Activated T-cell treated with anti-CD3 and anti-CD28 coated beads, Interleukin-2, amount 50 U/mL, for 72 hours (primary cell): Measurements from ENCODE around the gene NOS3. TPM values are rescaled to one million over a fixed set of nuclear protein-coding genes. Genes with fewer than 3 reads are reported as not detected.

Source experiments
- ATAC-seq, 2 donors: fragments of 150-1000 bp; cut with Tn5 transposase; replicated peaks in 1 of 2; 2 replicates each; pipeline ENCODE4 v1.10.0; 2021; ENCODE audit warnings: moderate library complexity in 2 of 2, mild to moderate bottlenecking in 1 of 2
- DNase-seq, 2 donors: peaks; one replicate each; pipeline ENCODE4 v3.0.0; 2021 to 2022; ENCODE audit warnings: mixed read lengths in 1 of 2
- H3K27ac Mint-ChIP-seq: one replicate; pipeline ENCODE4 v1.8.0; 2022; ENCODE audit warnings: mild to moderate bottlenecking, moderate library complexity, mixed read lengths
- H3K27me3 Mint-ChIP-seq: one replicate; pipeline ENCODE4 v1.8.0; 2022; ENCODE audit warnings: low read depth, mixed read lengths
- H3K36me3 Mint-ChIP-seq, 2 donors: one replicate each; pipeline ENCODE4 v1.8.0; 2022; ENCODE audit warnings: mixed read lengths in 2 of 2, mild to moderate bottlenecking in 1 of 2; ENCODE audit not compliant: insufficient read depth in 2 of 2
- H3K4me1 Mint-ChIP-seq: one replicate; pipeline ENCODE4 v1.8.0; 2022; ENCODE audit warnings: low read depth, mixed read lengths
- H3K4me3 Mint-ChIP-seq, 2 donors: one replicate each; pipeline ENCODE4 v1.8.0; 2022; ENCODE audit warnings: mild to moderate bottlenecking in 2 of 2, mixed read lengths in 2 of 2, moderate library complexity in 2 of 2
- H3K9me3 Mint-ChIP-seq, 2 donors: one replicate each; pipeline ENCODE4 v1.8.0; 2022; ENCODE audit warnings: mixed read lengths in 2 of 2
- total RNA-seq, 2 donors: library from RNA; stranded (reverse); gene quantifications; one replicate each; pipeline ENCODE4 v1.2.3, GENCODE V29; 2022

NOS3 gene
- total RNA-seq, 2 donors from 2014 or later, result 6.8 to 8.1 TPM

GRCh38 chr7:150973571-150974451 is 17.0 kb upstream of the NOS3 start:
- peak; percentile 1 to 3 for ATAC-seq

DNA sequence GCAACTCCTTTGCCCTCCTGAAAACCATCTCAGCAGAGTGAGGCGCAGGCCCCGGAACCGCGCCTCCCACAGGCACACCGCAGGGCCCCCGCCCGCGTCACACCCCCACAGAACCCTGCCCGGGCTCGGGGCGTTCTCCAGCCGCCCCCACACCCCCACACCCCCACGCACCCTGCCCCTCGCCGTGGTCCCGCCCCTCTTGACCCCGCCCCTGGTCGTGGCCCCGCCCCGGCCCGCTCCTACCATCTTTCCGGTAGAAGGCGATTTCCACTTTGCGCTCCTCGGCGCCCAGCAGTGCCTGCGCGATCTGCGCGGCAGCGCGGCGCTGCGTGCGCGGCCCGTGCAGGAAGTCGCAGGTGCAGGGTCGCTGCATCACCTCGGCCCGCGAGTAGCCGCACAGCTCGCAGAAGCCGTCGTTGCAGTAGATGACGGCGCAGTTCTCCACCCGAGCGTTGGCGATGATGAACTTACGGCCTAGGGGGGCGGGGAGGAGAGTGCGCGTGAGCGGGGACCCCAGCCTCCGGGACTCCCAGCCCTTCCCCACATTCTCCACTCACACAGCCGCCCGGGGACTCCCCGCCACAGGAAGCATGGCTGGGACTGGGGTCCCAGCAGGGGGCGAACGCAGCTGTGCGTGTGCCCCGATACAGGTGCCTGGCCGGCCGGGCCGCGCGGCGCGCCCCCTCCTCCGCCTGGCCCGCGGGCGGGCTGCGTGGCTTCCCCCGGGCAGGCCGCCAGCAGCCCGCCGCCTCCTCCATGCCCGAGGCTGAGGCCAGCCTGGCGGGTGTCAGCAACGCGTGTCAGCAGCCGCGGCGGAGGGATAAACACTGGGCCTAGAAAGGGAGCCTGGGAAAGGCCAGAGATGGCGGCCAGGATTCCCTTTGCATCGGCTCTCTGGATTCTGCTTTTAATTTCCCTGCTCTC is 16.1 kb upstream of the NOS3 start:
- peak; percentile 74 to 75 for DNase-seq
- peak overlapping the region; percentile 90 to 91 for H3K4me3 Mint-ChIP-seq
- H3K27ac Mint-ChIP-seq, result no peak overlapping the region
- H3K9me3 Mint-ChIP-seq, result no peaks in the 10 kb centered on the region
- peaks cover 0 to 2% of the 10 kb centered on the region in 2 donors for H3K36me3 Mint-ChIP-seq
- H3K4me1 Mint-ChIP-seq, result peaks cover 23% of the 10 kb centered on the region
- peaks cover 26% of the 10 kb centered on the region for H3K27me3 Mint-ChIP-seq
- peak; percentile 76 to 79 for ATAC-seq

More at GRCh38 chr7:150973571-150974451, 17.0 kb upstream of the NOS3 start:
- no peak for DNase-seq
- Mint-ChIP-seq H3K4me1 (peaks cover 23% of the 10 kb centered on the region), H3K36me3 (peaks cover 0 to under 1% of the 10 kb centered on the region in 2 donors), H3K27ac (no peak overlapping the region), H3K27me3 (peaks cover 20% of the 10 kb centered on the region), H3K9me3 (no peaks in the 10 kb centered on the region), H3K4me3 (peak overlapping the region; percentile 90 to 91)

DNA sequence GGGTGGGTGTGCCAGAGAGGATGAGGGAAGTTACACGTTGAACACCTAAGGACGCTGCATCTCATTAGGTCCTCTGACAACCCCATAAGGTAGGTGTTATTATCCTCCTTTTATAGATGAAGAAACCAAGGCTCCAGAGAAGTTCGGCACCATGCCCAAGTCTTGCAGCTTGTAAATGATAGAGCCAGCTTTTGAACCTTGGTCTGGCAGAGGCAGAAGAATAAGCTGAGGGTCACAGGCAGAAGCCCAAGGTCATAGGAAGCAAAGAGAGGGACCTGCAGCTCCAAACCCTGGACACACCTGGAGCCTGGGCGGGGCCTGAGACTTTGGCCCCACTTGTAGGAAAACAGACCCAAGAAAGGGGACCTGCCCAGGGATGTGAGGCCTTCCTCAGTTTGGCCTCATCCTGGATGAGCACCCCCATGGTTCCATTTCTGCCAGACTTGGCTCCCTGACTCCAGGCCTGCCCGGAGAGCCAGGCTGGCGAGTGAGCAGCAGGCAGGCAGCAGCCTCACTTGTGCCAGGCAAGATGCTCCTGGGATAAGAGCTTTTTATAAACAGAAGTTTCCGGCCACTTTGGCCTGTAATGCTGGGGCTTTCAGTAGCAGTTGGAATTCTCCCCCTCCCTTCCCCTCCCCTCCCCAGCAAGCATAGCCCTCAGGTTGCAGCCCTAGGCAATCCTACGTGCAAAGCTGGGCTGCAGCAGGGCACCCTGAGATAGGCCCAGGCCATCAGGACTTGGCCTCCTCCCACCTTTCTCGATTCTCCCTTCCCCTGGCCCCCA is 15.1 kb upstream of the NOS3 start:
- ATAC-seq (no peak), DNase-seq (no peak)
- Mint-ChIP-seq H3K36me3 (peaks cover 0 to 2% of the 10 kb centered on the region in 2 donors), H3K4me1 (peaks cover 23% of the 10 kb centered on the region), H3K27me3 (peaks cover 33% of the 10 kb centered on the region), H3K9me3 (no peaks in the 10 kb centered on the region), H3K4me3 (peak overlapping the region; percentile 72 to 91), H3K27ac (no peak overlapping the region)

DNA sequence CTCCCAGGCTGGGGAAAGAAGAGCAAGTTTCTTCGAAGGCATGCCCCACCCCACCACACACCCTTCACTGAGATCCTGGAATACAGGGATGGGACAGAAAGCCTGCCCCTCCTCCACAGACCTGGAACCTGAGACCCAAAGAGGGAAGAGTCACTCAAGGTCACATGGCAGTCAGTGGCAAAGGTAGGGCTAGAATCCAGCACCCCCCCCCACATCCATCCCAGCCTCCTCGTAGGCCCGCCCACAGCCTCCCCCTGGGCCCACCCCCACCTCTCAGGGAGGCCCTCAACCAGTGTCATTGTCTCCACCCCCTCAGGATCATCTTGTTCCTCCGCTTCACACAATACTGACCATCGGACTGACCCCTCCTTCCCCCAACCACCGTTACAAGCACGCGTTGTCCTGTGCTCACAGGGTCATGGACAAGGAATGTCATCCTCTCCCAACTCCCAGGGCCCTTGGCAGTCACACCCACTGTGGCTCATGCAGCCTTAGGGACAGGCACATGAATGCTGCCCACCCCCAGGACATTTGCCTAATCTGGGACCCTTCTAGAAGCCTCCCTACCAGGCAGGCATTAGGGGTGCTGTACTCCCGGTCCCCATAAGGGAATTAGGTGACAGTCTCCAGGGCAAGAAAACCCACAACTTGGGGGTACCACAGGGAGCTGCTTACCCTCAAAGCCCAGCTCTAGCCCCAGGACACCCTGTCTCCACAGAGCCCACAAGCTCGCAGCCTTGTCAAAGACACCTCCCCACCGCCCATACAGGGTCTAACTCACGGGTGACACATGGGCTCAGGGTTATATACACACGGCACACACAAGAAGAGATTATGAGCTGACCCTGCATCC is 14.1 kb upstream of the NOS3 start:
- H3K36me3 Mint-ChIP-seq, result peaks cover 0 to 2% of the 10 kb centered on the region in 2 donors
- no peak overlapping the region for H3K27ac Mint-ChIP-seq
- ATAC-seq (no peak), DNase-seq (no peak)
- peaks cover 23% of the 10 kb centered on the region for H3K4me1 Mint-ChIP-seq
- peaks cover 44% of the 10 kb centered on the region for H3K27me3 Mint-ChIP-seq
- H3K9me3 Mint-ChIP-seq, result no peaks in the 10 kb centered on the region
- peak overlapping the region; percentile 78 to 84 for H3K4me3 Mint-ChIP-seq

DNA sequence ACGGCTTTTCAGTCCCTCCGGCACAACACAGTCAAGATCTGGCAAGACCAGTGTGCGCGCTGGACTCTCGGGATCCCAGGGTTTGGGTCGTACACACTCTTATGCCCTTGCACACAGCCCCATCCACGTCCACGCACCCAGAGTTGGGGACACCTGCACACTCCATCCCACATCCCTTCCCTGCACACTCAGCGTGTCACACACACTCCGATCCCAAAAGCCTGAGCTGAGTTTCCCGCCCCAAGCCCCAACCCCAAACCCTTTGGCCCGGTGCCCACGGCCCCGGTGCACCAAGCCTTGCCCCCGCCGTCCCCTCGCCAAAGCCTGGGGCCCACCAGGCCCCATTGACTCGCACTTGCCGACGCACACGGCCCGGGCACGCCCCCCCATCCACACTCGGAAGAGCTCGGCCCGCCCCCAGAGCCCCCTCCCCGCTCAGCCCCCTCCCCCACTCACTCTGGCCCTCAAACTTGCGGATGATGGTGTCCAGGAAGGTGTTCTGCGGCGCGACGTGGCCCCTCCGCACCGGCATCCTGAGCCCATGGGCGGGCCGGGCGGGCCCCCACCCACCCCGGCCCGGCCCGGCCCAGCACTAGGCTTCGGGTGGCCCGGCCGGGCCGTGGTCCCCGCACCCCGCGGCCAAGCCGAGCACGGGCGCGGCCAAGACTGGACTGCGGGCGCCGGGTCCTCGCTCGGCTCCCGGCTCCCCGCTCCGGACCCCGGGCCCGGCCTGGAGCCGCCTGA is 13.3 kb upstream of the NOS3 start:
- H3K27me3 Mint-ChIP-seq, result peaks cover 47% of the 10 kb centered on the region
- H3K36me3 Mint-ChIP-seq, result peaks cover 0 to 2% of the 10 kb centered on the region in 2 donors

DNA sequence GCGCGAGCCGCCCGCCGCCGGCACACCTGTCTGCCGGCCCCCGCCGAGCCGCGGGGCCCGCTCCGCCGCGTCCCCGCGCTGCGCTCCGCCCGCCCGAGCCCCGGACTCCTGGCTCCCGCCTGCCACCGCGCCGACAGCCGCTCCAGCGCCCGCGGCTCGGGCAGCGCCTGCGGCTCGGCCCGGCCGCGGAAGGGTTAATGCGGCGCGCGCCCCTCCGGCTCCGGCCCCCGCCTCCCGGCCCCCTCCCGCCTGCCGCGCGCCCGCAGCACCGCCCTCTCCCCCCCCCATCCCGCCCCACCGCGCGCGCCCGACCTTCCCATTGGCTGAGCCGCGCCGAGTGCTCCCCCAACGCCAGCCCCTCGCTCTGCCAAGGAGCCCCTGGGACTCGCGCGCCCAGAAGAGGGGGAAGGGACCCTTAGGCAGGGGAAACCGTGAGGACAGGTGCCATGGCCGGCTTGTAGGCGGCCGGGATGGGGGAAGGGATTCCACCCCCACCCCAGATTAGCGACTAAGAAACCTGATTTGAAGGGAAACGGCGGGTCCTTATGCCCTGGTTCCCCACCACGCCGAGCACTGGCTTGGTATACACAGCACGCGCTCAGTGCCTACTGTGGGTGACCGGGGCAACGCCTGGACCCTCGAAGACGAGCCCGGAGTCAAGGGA is 12.6 kb upstream of the NOS3 start, which contains the start of gene KCNH2:
Gene KCNH2 (minus strand): TSS at position 196 of the 664 bp plus-strand sequence. CDS start 408 bp downstream, outside the sequence.
- Mint-ChIP-seq H3K9me3 (no peaks in the 10 kb centered on the region), H3K27ac (peak within 1 kb of the TSS; percentile 15), H3K4me3 (peak within 1 kb of the TSS; percentile 80 to 85), H3K27me3 (peaks cover 52% of the 10 kb centered on the region), H3K4me1 (peaks cover 23% of the 10 kb centered on the region), H3K36me3 (peaks cover 0 to 2% of the 10 kb centered on the region in 2 donors)
- ATAC-seq, result peak; percentile 11 to 18
- peak in 1 of 2 donors; percentile 36 for DNase-seq

More for the DNA sequence above, 13.3 kb upstream of the NOS3 start:
- H3K4me3 Mint-ChIP-seq, result peak overlapping the region; percentile 78 to 84
- ATAC-seq, result no peak
- H3K27ac Mint-ChIP-seq, result no peak overlapping the region
- DNase-seq, result no peak
- no peaks in the 10 kb centered on the region for H3K9me3 Mint-ChIP-seq
- peaks cover 23% of the 10 kb centered on the region for H3K4me1 Mint-ChIP-seq

DNA sequence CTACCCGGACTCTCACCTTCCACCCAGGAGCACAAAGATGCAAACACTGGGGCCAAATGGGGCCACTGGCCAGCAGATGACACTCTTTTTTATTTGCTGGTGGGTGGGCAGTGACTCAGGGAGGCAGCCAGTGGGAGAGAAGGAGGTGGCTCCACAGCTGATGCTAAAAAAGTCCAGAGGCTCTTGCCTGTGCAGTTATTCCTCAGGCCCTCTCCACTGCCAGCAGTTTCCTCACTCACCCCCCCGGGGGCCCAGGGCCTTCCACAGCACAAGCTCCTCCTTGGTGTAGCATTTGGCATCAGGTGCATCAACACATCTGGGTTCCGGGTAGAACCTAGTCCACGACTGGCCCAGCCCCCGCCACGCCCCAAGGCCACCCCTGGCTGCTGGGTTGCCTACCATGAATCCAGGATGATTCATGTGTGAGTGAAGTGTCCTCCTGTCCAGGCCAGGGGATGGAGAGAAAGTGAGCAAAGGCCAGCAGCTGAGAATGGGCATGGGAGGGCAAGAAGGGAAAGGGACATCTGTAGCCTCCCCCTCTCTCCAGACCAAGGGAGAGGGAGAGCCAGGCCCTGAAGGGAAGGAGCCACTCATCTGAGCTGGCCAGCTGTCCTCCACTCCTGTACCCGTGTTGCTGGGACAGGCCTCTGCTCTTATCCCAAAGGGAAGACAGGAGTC is 11.0 kb upstream of the NOS3 start:
- Mint-ChIP-seq H3K9me3 (no peaks in the 10 kb centered on the region), H3K4me1 (peaks cover 15% of the 10 kb centered on the region), H3K4me3 (peak overlapping the region in 1 of 2 donors; percentile 10), H3K27me3 (peaks cover 54% of the 10 kb centered on the region), H3K36me3 (peaks cover 0 to 2% of the 10 kb centered on the region in 2 donors), H3K27ac (no peak overlapping the region)
- DNase-seq (no peak), ATAC-seq (no peak)

DNA sequence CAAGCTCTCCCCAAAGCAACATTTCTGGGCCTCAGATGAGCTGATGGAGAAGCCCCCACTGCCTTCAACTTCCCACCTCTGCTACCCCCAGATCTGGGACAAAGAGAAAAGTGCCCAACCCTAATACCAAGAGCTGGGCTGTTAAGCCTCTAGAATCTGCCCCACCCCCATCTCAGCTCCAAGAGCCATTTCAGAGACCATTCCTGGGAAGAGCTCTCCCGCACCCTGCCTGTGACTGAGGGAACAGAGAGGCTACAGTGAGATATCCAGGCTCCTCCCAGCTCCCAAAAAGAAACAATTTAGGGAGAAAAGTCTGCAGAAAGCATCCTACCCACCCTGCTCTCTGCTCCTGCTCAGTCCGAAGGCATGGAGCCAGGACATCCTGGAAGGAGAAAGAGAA is 10.2 kb upstream of the NOS3 start:
- Mint-ChIP-seq H3K4me3 (no peak overlapping the region), H3K27ac (no peak overlapping the region), H3K36me3 (peaks cover 0 to 2% of the 10 kb centered on the region in 2 donors), H3K9me3 (no peaks in the 10 kb centered on the region), H3K4me1 (peaks cover 16% of the 10 kb centered on the region), H3K27me3 (peaks cover 54% of the 10 kb centered on the region)
- no peak for DNase-seq
- no peak for ATAC-seq

DNA sequence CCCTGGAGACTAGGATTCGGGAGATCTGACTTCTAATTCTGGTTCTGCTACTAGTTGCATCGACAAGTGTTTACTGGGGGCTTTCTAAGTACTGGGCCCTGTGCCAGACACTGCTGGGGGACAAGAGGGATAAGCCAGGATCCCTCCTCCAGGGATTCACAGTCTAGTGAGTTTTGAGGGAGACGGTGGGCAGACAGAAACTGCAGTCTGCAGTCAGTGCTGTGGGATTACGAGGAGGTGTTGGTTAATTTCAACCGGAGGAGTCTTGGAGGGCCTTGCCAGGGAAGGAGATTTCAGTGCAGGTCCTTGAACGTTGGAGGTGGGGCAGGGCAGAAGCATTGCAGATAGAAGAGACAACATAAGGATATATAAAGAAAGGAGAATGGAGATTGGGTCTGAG is 9.2 kb upstream of the NOS3 start:
- no peak for ATAC-seq
- Mint-ChIP-seq H3K9me3 (no peaks in the 10 kb centered on the region), H3K27ac (no peak overlapping the region), H3K4me3 (no peak overlapping the region), H3K27me3 (peaks cover 48% of the 10 kb centered on the region), H3K4me1 (peaks cover 22% of the 10 kb centered on the region), H3K36me3 (peaks cover 0 to 2% of the 10 kb centered on the region in 2 donors)
- DNase-seq, result no peak

DNA sequence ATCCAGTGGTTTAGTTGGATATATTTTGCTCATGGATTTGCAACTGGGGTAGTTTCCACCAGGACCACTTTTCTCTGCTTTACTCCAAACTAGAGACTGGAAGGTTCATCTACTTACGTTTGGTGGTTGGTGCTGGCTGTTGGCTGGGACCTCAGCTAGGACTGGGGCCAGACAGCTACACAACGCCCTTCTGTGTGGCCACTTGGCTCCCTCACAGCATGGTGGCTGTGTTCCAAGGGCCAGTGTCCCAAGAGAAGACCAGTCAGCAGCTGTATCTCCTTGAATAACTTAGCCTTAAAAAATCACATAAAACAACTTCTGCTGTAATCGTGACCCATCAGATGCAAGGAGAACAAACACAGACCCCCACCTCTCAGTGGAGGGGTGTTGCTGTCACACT is 8.5 kb upstream of the NOS3 start:
- DNase-seq, result no peak
- peaks cover 15% of the 10 kb centered on the region for H3K4me1 Mint-ChIP-seq
- no peak overlapping the region for H3K27ac Mint-ChIP-seq
- peaks cover 41% of the 10 kb centered on the region for H3K27me3 Mint-ChIP-seq
- H3K9me3 Mint-ChIP-seq, result no peaks in the 10 kb centered on the region
- ATAC-seq, result no peak
- H3K4me3 Mint-ChIP-seq, result no peak overlapping the region
- peaks cover 0 to 2% of the 10 kb centered on the region in 2 donors for H3K36me3 Mint-ChIP-seq
